Fibroblast of the aortic adventitia (primary cell): ENCODE data around the gene POLR2I. TPM values are rescaled to one million over a fixed set of nuclear protein-coding genes. Genes with fewer than 3 reads are reported as not detected.
A peak's percentile ranks its signal among the peaks of the same experiment; 100 is the strongest.

Source experiments
- DNase-seq: peaks from one replicate; pipeline ENCODE4 v3.0.0-alpha.2; 2010; ENCODE audit warnings: low read depth
- H3K4me3 ChIP-seq: 2 replicates; pipeline ENCODE4 v1.5.1; 2011; ENCODE audit warnings: low read depth, mild to moderate bottlenecking, control low read depth, low read length, moderate library complexity
- total RNA-seq: library from RNA; depleted of rRNA; stranded (reverse); fragments of >200 nt; gene quantifications from 2 replicates; pipeline ENCODE4 v1.2.3, GENCODE V29; 2012; ENCODE audit warnings: low replicate concordance
- TF ChIP-seq, protein P1 (sequence below): IDR thresholded peaks from 2 replicates; pipeline ENCODE4 v1.5.1; 2011; ENCODE audit warnings: mild to moderate bottlenecking, low read length, control low read depth, inconsistent platforms; ENCODE audit not compliant: insufficient read depth

Gene POLR2I
- total RNA-seq = 33.2 and 37.9 TPM in 2 replicates

DNA sequence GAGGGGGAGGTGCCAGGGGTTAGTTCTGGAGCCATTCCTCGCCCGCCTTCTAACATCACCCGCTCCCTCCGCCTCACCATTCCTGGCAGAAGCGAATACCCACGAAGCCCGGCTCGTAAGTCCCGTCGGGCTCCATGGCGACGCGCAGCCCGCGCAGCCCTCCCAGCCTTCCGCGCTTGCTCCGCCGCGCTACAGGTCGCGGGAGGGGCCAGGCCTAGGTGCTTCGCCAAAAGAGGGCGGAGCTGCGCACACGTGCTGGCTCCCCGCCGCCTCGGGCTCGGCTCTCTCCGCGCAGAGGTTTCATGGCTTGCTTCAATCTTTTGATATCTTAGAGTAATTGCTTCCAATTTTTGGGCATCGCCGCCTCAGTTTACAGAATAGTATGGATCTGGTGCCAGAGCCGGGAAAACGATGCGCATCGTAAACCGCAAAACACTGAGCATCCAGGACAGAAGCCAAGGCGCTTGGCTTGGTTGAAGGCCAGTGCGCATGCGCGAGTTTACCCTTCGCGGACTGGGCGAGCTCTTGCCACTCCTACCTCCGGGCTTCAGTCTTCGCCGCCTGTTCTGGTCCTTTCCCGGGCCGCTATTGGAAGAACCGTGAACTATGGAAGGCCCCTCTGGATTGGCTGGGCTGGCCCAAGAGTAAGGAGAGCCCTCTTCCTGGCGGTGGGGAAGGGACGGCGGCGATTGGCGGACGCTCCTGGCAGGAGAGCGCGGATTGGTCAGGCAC, at the start of gene POLR2I:
Gene POLR2I, minus strand, starts transcription at position 155 of the 732 bp plus-strand sequence. Its CDS starts 19 bp downstream, at position 136.
- H3K4me3 ChIP-seq = peak within 1 kb of the TSS; percentile 82
- TF ChIP-seq, protein P1, sequence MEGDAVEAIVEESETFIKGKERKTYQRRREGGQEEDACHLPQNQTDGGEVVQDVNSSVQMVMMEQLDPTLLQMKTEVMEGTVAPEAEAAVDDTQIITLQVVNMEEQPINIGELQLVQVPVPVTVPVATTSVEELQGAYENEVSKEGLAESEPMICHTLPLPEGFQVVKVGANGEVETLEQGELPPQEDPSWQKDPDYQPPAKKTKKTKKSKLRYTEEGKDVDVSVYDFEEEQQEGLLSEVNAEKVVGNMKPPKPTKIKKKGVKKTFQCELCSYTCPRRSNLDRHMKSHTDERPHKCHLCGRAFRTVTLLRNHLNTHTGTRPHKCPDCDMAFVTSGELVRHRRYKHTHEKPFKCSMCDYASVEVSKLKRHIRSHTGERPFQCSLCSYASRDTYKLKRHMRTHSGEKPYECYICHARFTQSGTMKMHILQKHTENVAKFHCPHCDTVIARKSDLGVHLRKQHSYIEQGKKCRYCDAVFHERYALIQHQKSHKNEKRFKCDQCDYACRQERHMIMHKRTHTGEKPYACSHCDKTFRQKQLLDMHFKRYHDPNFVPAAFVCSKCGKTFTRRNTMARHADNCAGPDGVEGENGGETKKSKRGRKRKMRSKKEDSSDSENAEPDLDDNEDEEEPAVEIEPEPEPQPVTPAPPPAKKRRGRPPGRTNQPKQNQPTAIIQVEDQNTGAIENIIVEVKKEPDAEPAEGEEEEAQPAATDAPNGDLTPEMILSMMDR = no peak
- peak; percentile 100 for DNase-seq

DNA sequence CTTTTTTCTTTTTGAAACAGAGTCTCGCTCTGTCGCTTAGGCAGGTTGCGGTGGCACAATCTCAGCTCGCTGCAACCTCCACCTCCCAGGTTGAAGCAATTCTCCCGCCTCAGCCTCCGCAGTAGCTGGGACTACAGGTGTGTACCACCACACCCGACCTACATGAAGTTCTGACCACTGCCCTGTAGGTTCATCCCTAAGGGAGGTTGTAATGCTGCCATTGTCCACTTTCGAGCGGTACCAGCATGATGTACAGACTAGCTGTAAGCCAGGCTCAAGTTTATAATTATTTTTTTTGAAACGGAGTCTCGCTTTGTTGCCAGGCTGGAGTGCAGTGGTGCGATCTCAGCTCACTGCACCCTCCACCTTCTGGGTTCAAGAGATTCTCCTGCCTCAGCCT, 49.1 kb upstream of the POLR2I start:
- TF ChIP-seq, protein P1 = no peak
- H3K4me3 ChIP-seq = no peak overlapping the region
- no peak for DNase-seq

DNA sequence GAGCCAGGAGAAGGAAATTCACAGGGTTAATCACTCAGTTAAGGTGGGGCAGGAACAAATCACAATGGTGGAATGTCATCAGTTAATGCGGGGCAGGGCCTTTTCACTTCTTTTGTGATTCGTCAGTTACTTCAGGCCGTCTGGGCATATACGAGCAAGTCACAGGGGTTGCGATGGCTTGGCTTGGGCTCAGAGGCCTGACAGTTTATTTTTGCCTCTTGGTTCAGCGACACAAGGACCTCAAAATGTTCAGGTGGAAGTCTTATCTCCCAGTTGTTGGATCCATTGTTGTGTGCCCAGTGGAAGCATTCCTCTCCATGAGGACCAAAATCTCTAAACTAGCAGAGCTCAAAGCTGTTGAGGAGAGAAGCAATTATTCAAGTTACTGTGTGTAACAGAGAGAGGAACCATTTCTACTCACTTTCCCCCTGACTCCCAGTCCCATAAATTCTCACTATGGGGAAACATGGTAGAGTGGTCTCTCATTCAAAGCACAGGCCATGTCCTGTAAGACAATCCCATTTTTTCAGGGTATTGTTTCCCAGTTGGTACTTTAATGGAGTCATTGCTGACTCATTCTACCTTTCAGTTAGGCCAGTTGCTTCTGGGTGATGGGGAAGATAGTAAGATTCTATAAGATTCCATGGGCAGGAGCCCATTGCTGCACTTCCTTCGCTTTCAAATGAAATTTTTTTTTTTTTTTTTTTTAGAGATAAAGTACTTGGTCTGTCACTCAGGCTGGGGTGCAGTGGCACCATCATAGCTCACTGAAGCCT, 46.3 kb upstream of the POLR2I start:
- DNase-seq = no peak
- H3K4me3 ChIP-seq = no peak overlapping the region
- TF ChIP-seq, protein P1 = no peak

DNA sequence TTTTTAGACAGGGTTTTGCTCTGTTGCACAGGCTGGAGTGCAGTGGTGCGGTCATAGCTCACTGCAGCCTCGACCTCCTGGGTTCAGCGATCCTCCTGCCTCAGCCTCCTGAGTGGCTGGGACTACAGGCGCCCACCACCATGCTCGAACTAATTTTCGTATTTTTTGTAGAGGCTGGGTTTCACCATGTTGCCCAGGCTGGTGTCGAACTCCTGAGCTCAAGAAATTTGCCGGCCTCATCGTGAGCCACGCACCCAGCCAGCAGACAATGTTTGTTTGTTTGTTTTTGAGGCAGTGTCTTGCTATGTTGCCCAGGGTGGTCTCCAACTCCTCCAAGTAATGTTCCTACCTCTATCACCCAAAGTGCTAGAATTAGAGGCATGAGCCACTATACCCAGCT, 38.5 kb upstream of the POLR2I start:
- no peak overlapping the region for H3K4me3 ChIP-seq
- no peak for DNase-seq
- TF ChIP-seq, protein P1 = no peak

GRCh38 chr19:36152352-36153091, 37.8 kb upstream of the POLR2I start, which contains the start of gene COX7A1:
Gene COX7A1, minus strand, starts transcription at chr19:36152447. Its CDS starts 40 bp downstream, at chr19:36152407.
- DNase-seq = peak; percentile 61
- TF ChIP-seq, protein P1 = no peak
- peak within 1 kb of the TSS; percentile 56 for H3K4me3 ChIP-seq

GRCh38 chr19:36152019-36152351, 37.3 kb upstream of the POLR2I start:
- H3K4me3 ChIP-seq = peak overlapping the region; percentile 56
- no peak for DNase-seq

More at GRCh38 chr19:36152019-36152351, 37.3 kb upstream of the POLR2I start:
- TF ChIP-seq, protein P1 = no peak
